Colonic mucosa (tissue), 4 donors: ENCODE measurements around the gene LRP1B. TPM values are rescaled to one million over a fixed set of nuclear protein-coding genes. Genes with fewer than 3 reads are reported as not detected.

Experiments used
- DNase-seq: peaks from one replicate; pipeline ENCODE4 v3.0.0-alpha.2; 2020
- H3K27ac ChIP-seq: fragments of 200-600 bp; one replicate; pipeline ENCODE4 v1.8.0; 2021
- H3K27me3 ChIP-seq: fragments of 200-600 bp; one replicate; pipeline ENCODE4 v1.8.0; 2021
- H3K36me3 ChIP-seq: fragments of 200-600 bp; one replicate; pipeline ENCODE4 v1.8.0; 2021
- H3K4me1 ChIP-seq: fragments of 200-600 bp; one replicate; pipeline ENCODE4 v1.8.0; 2021; ENCODE audit warnings: mild to moderate bottlenecking
- H3K4me3 ChIP-seq: fragments of 200-600 bp; one replicate; pipeline ENCODE4 v1.8.0; 2021
- H3K9ac ChIP-seq, 2 donors: one replicate each; pipeline ENCODE4 v1.7.0; 2013; ENCODE audit warnings: control low read depth in 2 of 2, low read depth in 2 of 2, low read length in 2 of 2
- H3K9me3 ChIP-seq: fragments of 200-600 bp; one replicate; pipeline ENCODE4 v1.8.0; 2021
- CTCF ChIP-seq: fragments of 200-600 bp; IDR thresholded peaks from one replicate; pipeline ENCODE4 v1.8.0; 2022; ENCODE audit warnings: antibody characterized with exemption, mild to moderate bottlenecking
- intact Hi-C: fragments of 100-400 bp; cut with DNase I; formaldehyde crosslinking; loops from one replicate; pipeline ENCODE4 v1.14.1; 2022
- total RNA-seq, 2 donors: library from RNA; stranded (reverse); fragmentation: NEBNext Ultra II Directional in 1 of 2; extraction: Animal tissue kit (Norgen Biotek cat#: 25700) in 1 of 2; gene quantifications; one replicate each; pipeline ENCODE4 v1.2.1, GENCODE V29; 2021
- donor health status: healthy.
- donor health status: DM: no; HTN: no; CAD: no.
- donor health status: DM: no; HTN: no; CAD: no.

Gene LRP1B
- total RNA-seq, 2 donors from 2014 or later = 0.10 to 0.19 TPM

GRCh38 chr2:141710589-141711239, 420.1 kb downstream of the LRP1B start:
- no peak for DNase-seq
- no peaks in the 10 kb centered on the region for H3K27me3 ChIP-seq
- TF ChIP-seq CTCF = no peak
- no peaks in the 10 kb centered on the region for H3K9me3 ChIP-seq
- no peaks in the 10 kb centered on the region for H3K36me3 ChIP-seq
- H3K4me1 ChIP-seq = no peaks in the 10 kb centered on the region
- no peak overlapping the region for H3K9ac ChIP-seq
- no peak overlapping the region for H3K4me3 ChIP-seq
- intact Hi-C loops = no loop called here
- H3K27ac ChIP-seq = no peak overlapping the region

- DNase-seq = no peak
- Histone ChIP-seq H3K27me3 (no peaks in the 10 kb centered on the region), H3K36me3 (no peaks in the 10 kb centered on the region), H3K9ac (no peak overlapping the region), H3K9me3 (no peaks in the 10 kb centered on the region), H3K4me3 (no peak overlapping the region), H3K27ac (no peak overlapping the region), H3K4me1 (no peaks in the 10 kb centered on the region)
- intact Hi-C loops = no loop called here
- TF ChIP-seq CTCF = no peak
These were observed 421.1 kb downstream of the LRP1B start for GRCh38 chr2:141709756-141710155.

- intact Hi-C loops = no loop called here
- Histone ChIP-seq H3K36me3 (no peaks in the 10 kb centered on the region), H3K4me1 (no peaks in the 10 kb centered on the region), H3K4me3 (no peak overlapping the region), H3K27me3 (no peaks in the 10 kb centered on the region), H3K27ac (no peak overlapping the region), H3K9me3 (no peaks in the 10 kb centered on the region), H3K9ac (no peak overlapping the region)
- TF ChIP-seq CTCF = no peak
- DNase-seq = no peak
These were observed 423.3 kb downstream of the LRP1B start for GRCh38 chr2:141707486-141707885.

GRCh38 chr2:141704541-141704940, 426.3 kb downstream of the LRP1B start:
- no peaks in the 10 kb centered on the region for H3K36me3 ChIP-seq
- no peaks in the 10 kb centered on the region for H3K9me3 ChIP-seq
- no peak overlapping the region for H3K9ac ChIP-seq
- DNase-seq = no peak
- H3K27ac ChIP-seq = no peak overlapping the region
- no peaks in the 10 kb centered on the region for H3K4me1 ChIP-seq
- intact Hi-C loops = no loop called here
- no peak for TF ChIP-seq CTCF
- H3K27me3 ChIP-seq = no peaks in the 10 kb centered on the region
- H3K4me3 ChIP-seq = no peak overlapping the region

GRCh38 chr2:141703501-141703900, 427.3 kb downstream of the LRP1B start:
- no peaks in the 10 kb centered on the region for H3K4me1 ChIP-seq
- no peak for DNase-seq
- H3K27me3 ChIP-seq = no peaks in the 10 kb centered on the region
- TF ChIP-seq CTCF = no peak
- no peak overlapping the region for H3K9ac ChIP-seq
- no peaks in the 10 kb centered on the region for H3K36me3 ChIP-seq
- no peak overlapping the region for H3K27ac ChIP-seq
- no peaks in the 10 kb centered on the region for H3K9me3 ChIP-seq
- no peak overlapping the region for H3K4me3 ChIP-seq
- intact Hi-C loops = no loop called here
